H1 (cell line): ENCODE results near the gene ODF2L. TPM values are rescaled to one million over a fixed set of nuclear protein-coding genes. Genes with fewer than 3 reads are reported as not detected.

ENCODE experiments used
- CEBPB ChIP-seq: IDR thresholded peaks from 2 replicates; pipeline ENCODE4 v1.6.1; 2012; ENCODE audit warnings: low read depth, low read length
- NANOG ChIP-seq: IDR thresholded peaks from 2 replicates; pipeline ENCODE4 v1.6.1; 2011; ENCODE audit warnings: low read length, low read depth, mild to moderate bottlenecking, inconsistent platforms; ENCODE audit not compliant: insufficient read depth, poor library complexity, severe bottlenecking
- polyA plus RNA-seq, 7 experiments: library from polyadenylated mRNA; depleted of rRNA in 3 of 7; stranded (reverse) in 5 of 7; unstranded in 2 of 7; fragments of >200 nt in 5 of 7; fragments of 200-250 nt in 2 of 7; gene quantifications; 1 replicate in 5 of 7; 2 replicates in 1 of 7; 4 replicates in 1 of 7; pipeline versions ENCODE4 v1.2.1 to v1.2.3, GENCODE V29; 2011 to 2013; ENCODE audit warnings: missing spikeins in 2 of 7, mixed read lengths in 2 of 7
- total RNA-seq: library from RNA; stranded (reverse); fragmentation: NEBNext Ultra II Directional; extraction: Animal tissue kit (Norgen Biotek cat#: 25700); gene quantifications from 2 replicates; pipeline ENCODE4 v1.2.1, GENCODE V29; 2021

The ODF2L gene
- total and polyA plus RNA-seq, 2 of the 8 experiments (the other 6 are each of a cell fraction or from before 2014, with no cell fraction given) = 3.2 to 27.1 TPM

GRCh38 chr1:86365896-86366295 is 30.2 kb downstream of the ODF2L start (continued):
- TF ChIP-seq CEBPB (no peak), NANOG (no peak)
- TF ChIP-seq, all 59 proteins: peak for 0
